Measurements from ENCODE around the gene MZB1.

DNA sequence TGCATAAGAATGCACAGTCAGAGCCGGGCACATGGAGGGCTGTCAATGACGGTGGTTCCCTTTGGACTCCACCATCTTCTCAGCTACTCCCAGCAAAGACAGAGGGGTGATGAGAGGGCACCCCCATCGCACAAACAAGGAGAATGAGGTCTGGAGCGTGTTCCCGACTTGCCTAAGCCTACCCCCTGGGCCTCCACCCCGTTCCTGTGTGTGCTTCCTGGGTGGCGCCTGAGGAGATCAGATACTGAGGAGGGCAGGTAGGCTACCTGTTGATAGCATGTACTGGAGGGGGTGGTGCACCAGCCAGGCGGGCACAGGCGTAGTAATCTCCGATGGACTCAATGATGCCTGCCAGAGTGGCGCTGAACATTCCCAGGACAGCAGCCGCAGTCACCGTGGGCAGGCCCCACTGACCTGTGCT is 10.8 kb downstream of the MZB1 start:
- TF ChIP-seq, protein P1, sequence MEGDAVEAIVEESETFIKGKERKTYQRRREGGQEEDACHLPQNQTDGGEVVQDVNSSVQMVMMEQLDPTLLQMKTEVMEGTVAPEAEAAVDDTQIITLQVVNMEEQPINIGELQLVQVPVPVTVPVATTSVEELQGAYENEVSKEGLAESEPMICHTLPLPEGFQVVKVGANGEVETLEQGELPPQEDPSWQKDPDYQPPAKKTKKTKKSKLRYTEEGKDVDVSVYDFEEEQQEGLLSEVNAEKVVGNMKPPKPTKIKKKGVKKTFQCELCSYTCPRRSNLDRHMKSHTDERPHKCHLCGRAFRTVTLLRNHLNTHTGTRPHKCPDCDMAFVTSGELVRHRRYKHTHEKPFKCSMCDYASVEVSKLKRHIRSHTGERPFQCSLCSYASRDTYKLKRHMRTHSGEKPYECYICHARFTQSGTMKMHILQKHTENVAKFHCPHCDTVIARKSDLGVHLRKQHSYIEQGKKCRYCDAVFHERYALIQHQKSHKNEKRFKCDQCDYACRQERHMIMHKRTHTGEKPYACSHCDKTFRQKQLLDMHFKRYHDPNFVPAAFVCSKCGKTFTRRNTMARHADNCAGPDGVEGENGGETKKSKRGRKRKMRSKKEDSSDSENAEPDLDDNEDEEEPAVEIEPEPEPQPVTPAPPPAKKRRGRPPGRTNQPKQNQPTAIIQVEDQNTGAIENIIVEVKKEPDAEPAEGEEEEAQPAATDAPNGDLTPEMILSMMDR (IDR thresholded peaks at IDR 0.05 in 8 of 11, conservative IDR thresholded peaks at IDR 0.05 in 3 of 11), result no peak
- no peak for TF ChIP-seq POLR2A (IDR thresholded peaks at IDR 0.05)
- peak in 1 of 3 donors; percentile 7 for TF ChIP-seq POLR2AphosphoS5 (IDR thresholded peaks at IDR 0.05)
